Tibial nerve (tissue), 4 donors: Measurements from ENCODE around the gene MYCBPAP.

Source experiments
- CTCF ChIP-seq, 5 experiments: fragments of 200-600 bp in 3 of 5; fragments of 450-650 bp in 2 of 5; sonication (generic) in 3 of 5; IDR thresholded peaks; one replicate each; pipeline ENCODE4 v1.5.1; 2016 to 2019; ENCODE audit warnings: antibody characterized with exemption in 5 of 5, mild to moderate bottlenecking in 3 of 5, moderate library complexity in 2 of 5
- EP300 ChIP-seq, 2 donors: sonication (generic); formaldehyde crosslinking; IDR thresholded peaks; one replicate each; pipeline ENCODE4 v1.6.1; 2017; ENCODE audit warnings: antibody characterized with exemption in 2 of 2, mild to moderate bottlenecking in 1 of 2
- POLR2A ChIP-seq, 2 donors: fragments of 450-650 bp; IDR thresholded peaks; one replicate each; pipeline ENCODE4 v1.6.1; 2017; ENCODE audit warnings: antibody characterized with exemption in 2 of 2, mild to moderate bottlenecking in 2 of 2, moderate library complexity in 2 of 2

DNA sequence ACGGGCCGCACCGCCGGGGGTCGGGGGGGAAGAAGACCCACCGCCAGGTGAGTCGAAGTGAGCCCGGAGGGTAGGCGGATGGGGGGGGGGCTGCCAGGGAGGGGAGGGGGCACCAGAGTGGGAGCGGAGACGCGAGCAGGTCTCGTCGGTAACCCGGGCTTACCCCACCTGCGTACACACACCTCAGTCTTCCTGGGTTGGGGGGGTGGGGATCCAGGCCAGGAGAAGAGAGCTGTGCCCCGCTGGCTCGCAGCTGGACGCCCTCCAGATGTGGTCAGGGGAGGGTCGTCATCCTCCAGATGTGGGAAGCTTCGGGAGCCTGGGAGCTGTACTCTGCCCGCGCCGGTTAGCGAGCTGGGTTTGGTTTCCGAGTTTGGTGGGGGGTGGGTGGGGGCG, 53.5 kb downstream of the MYCBPAP start:
- no peak for TF ChIP-seq CTCF (IDR thresholded peaks at IDR 0.05)
- TF ChIP-seq EP300 (IDR thresholded peaks at IDR 0.05) = no peak
- no peak for TF ChIP-seq POLR2A (IDR thresholded peaks at IDR 0.05)
